ENCODE results near the gene RAB6D. TPM values are rescaled to one million over a fixed set of nuclear protein-coding genes. Genes with fewer than 3 reads are reported as not detected.
"Not testable (repeated sequence)": the region's sequence is repeated elsewhere in the genome, so short reads cannot be mapped to it uniquely, and the experiment has no call there.

RAB6D gene
- total RNA-seq, 1 experiment from 2014 or later: not detected

DNA sequence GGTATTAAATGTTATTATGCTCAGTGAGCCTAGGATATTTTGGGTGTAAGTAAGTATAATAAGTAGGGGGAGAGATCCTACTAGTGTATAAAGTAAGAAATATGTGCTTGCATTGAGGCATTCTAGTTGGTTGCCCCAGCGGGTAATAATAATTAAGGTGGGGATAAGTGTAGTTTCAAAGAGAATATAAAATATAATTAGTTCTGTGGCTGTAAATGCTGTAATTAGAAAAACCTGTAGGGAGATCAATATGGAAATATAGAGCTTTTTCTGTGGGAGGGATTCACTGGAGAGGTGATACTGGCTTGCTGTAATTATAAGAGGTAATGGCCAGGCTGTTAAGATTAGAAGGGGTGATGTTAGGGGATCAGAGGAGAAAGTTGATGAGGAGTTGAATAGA lies 9.1 kb upstream of the RAB6D start:
- H3K9me3 Mint-ChIP-seq (ENCODE audit: unreplicated experiment); H3K27ac Mint-ChIP-seq (ENCODE audit: low read depth, unreplicated experiment); H3K4me3 Mint-ChIP-seq (ENCODE audit: unreplicated experiment); POLR2A ChIA-PET; DNase-seq (ENCODE audit: unreplicated experiment); BruUV-seq (replicated peaks); H3K36me3 Mint-ChIP-seq (ENCODE audit: insufficient read depth, unreplicated experiment); H3K4me1 Mint-ChIP-seq (ENCODE audit: insufficient read depth, unreplicated experiment); intact Hi-C loops (cut with micrococcal nuclease); CTCF ChIA-PET: not testable (repeated sequence)
- H3K27me3 Mint-ChIP-seq (ENCODE audit: insufficient read depth, unreplicated experiment): peaks cover 10% of the 10 kb centered on the region

DNA sequence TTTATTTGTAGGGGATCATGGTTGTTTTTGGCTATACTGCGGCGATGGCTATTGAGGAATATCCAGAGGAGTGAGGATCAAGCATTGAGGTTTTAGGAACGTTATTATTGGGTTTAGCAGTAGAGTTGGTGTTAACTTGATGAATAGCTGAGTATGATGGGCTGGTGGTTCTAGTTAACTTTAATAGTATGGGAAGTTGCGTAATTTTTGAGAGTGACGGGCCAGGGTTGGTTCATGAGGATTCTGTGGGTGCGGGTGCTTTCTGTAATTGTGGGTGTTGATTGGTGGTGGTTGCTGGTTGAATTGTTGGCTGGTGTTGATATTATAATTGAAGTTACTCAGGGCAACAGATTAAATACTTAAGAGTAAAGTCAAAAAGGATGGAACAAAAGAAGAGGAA lies 6.0 kb upstream of the RAB6D start:
- TF ChIP-seq CTCF (IDR thresholded peaks at IDR 0.05; ENCODE audit: unreplicated experiment): no peak
- Mint-ChIP-seq H3K9me3 (ENCODE audit: unreplicated experiment) (no peaks in the 10 kb centered on the region), H3K27me3 (ENCODE audit: insufficient read depth, unreplicated experiment) (peaks cover 11% of the 10 kb centered on the region), H3K27ac (ENCODE audit: low read depth, unreplicated experiment) (no peak overlapping the region), H3K36me3 (ENCODE audit: insufficient read depth, unreplicated experiment) (no peaks in the 10 kb centered on the region), H3K4me3 (ENCODE audit: unreplicated experiment) (no peak overlapping the region), H3K4me1 (ENCODE audit: insufficient read depth, unreplicated experiment) (no peaks in the 10 kb centered on the region)
- intact Hi-C loops (cut with micrococcal nuclease): no loop called here
- DNase-seq (ENCODE audit: unreplicated experiment): no peak
- ChIA-PET POLR2A (no interaction called here), CTCF (no interaction called here)
- no TSS peak for BruUV-seq (replicated peaks)

- H3K4me1 Mint-ChIP-seq (ENCODE audit: insufficient read depth, unreplicated experiment); H3K27ac Mint-ChIP-seq (ENCODE audit: low read depth, unreplicated experiment); POLR2A ChIA-PET; DNase-seq (ENCODE audit: unreplicated experiment); BruUV-seq (replicated peaks); H3K9me3 Mint-ChIP-seq (ENCODE audit: unreplicated experiment); H3K36me3 Mint-ChIP-seq (ENCODE audit: insufficient read depth, unreplicated experiment); CTCF ChIA-PET; H3K4me3 Mint-ChIP-seq (ENCODE audit: unreplicated experiment); intact Hi-C loops (cut with micrococcal nuclease): not testable (repeated sequence)
- H3K27me3 Mint-ChIP-seq (ENCODE audit: insufficient read depth, unreplicated experiment): peaks cover 25% of the 10 kb centered on the region
These were observed 4.6 kb upstream of the RAB6D start for GRCh38 chr2:131368493-131369066.

GRCh38 chr2:131367352-131367751 lies 3.4 kb upstream of the RAB6D start:
- TF ChIP-seq CTCF (IDR thresholded peaks at IDR 0.05; ENCODE audit: unreplicated experiment): no peak
- no peak overlapping the region for H3K27ac Mint-ChIP-seq (ENCODE audit: low read depth, unreplicated experiment)
- CTCF ChIA-PET: no interaction called here
- H3K36me3 Mint-ChIP-seq (ENCODE audit: insufficient read depth, unreplicated experiment): no peaks in the 10 kb centered on the region
- H3K4me3 Mint-ChIP-seq (ENCODE audit: unreplicated experiment): no peak overlapping the region
- no peak for DNase-seq (ENCODE audit: unreplicated experiment)
- peaks cover 34% of the 10 kb centered on the region for H3K27me3 Mint-ChIP-seq (ENCODE audit: insufficient read depth, unreplicated experiment)
- H3K9me3 Mint-ChIP-seq (ENCODE audit: unreplicated experiment): no peaks in the 10 kb centered on the region
- intact Hi-C loops (cut with micrococcal nuclease): no loop called here
- no TSS peak for BruUV-seq (replicated peaks)
- no peaks in the 10 kb centered on the region for H3K4me1 Mint-ChIP-seq (ENCODE audit: insufficient read depth, unreplicated experiment)
- POLR2A ChIA-PET: no interaction called here

DNA sequence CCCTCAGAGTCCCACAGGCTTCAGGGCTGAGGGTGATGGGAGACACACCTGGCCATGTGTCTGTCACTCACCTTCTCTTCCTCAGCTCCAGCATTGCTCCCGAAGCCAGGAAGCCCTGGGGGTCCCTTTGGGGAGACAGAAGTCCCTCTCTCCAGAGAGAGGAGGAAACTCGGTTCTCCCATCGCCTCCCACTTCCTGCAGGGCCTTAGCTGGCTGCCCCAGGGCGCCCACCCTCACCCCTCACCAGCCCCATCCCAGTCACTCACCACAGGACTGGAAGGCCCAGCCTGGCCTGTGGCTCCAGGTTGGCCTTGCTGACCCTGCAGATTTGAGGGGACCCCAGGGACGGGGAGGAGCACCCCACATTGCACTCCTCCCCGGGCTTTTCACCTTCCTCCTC lies 2.7 kb upstream of the RAB6D start:
- ChIA-PET POLR2A (no interaction called here), CTCF (no interaction called here)
- H3K27ac Mint-ChIP-seq (ENCODE audit: low read depth, unreplicated experiment): no peak overlapping the region
- DNase-seq (ENCODE audit: unreplicated experiment): no peak
- intact Hi-C loops (cut with micrococcal nuclease): no loop called here
- no peaks in the 10 kb centered on the region for H3K4me1 Mint-ChIP-seq (ENCODE audit: insufficient read depth, unreplicated experiment)
- no peaks in the 10 kb centered on the region for H3K36me3 Mint-ChIP-seq (ENCODE audit: insufficient read depth, unreplicated experiment)
- no peaks in the 10 kb centered on the region for H3K9me3 Mint-ChIP-seq (ENCODE audit: unreplicated experiment)
- TF ChIP-seq CTCF (IDR thresholded peaks at IDR 0.05; ENCODE audit: unreplicated experiment): no peak
- peaks cover 41% of the 10 kb centered on the region for H3K27me3 Mint-ChIP-seq (ENCODE audit: insufficient read depth, unreplicated experiment)
- no peak overlapping the region for H3K4me3 Mint-ChIP-seq (ENCODE audit: unreplicated experiment)
- BruUV-seq (replicated peaks): no TSS peak

All from MCF 10A (cell line).